Adrenal gland (tissue), 5 donors: ENCODE results near the gene ZYX.

ENCODE experiments used
- CTCF ChIP-seq, 6 experiments: fragments of 450-650 bp in 4 of 6; fragments of 200-600 bp in 2 of 6; sonication (generic) in 1 of 6; IDR thresholded peaks; 1 replicate in 5 of 6; 2 replicates in 1 of 6; pipeline versions ENCODE4 v1.5.1 to v1.8.0; 2016 to 2021; ENCODE audit warnings: antibody characterized with exemption in 6 of 6, mild to moderate bottlenecking in 2 of 6, moderate library complexity in 1 of 6
- POLR2A ChIP-seq, 2 donors: fragments of 450-650 bp; IDR thresholded peaks; one replicate each; pipeline ENCODE4 v1.6.1; 2017; ENCODE audit warnings: antibody characterized with exemption in 2 of 2, mild to moderate bottlenecking in 2 of 2, moderate library complexity in 1 of 2
- donor health status: DM: no; HTN: no; CAD: no.

GRCh38 chr7:143347950-143348349 is 33.2 kb upstream of the ZYX start:
- TF ChIP-seq CTCF (IDR thresholded peaks at IDR 0.05) (no peak), POLR2A (IDR thresholded peaks at IDR 0.05) (no peak)
